B cell (primary cell): Measurements from ENCODE around the gene XPO6. TPM values are rescaled to one million over a fixed set of nuclear protein-coding genes. Genes with fewer than 3 reads are reported as not detected.

Experiments
- ATAC-seq: fragments of 200-7000 bp; cut with Tn5 transposase; one replicate; pipeline ENCODE4 v1.10.0; 2021; ENCODE audit warnings: low read depth, mild to moderate bottlenecking, moderate number of reproducible peaks, moderate library complexity
- CTCF ChIA-PET: fragments of 350-600 bp; sonication (Branson Sonifier 250); formaldehyde crosslinking; loops from one replicate; lab custom pipeline; 2021; ENCODE audit warnings: antibody characterized with exemption, inconsistent platforms; lab: Charles Lee
- POLR2A ChIA-PET: fragments of 350-600 bp; sonication (Branson Sonifier 250); formaldehyde crosslinking; loops from one replicate; lab custom pipeline; 2021; ENCODE audit warnings: antibody characterized with exemption; lab: Charles Lee
- DNase-seq: peaks from one replicate; pipeline ENCODE4 v3.0.0; 2013
- H2AFZ ChIP-seq: 2 replicates; pipeline ENCODE4 v1.6.1; 2012; ENCODE audit warnings: mild to moderate bottlenecking, low read depth, low read length; ENCODE audit not compliant: insufficient read depth, poor library complexity, severe bottlenecking
- H3K27ac ChIP-seq, 2 donors: 1 replicate in 1 of 2; 2 replicates in 1 of 2; pipeline ENCODE4 v1.5.1; 2012 to 2013; ENCODE audit warnings: low read length in 2 of 2, mild to moderate bottlenecking in 2 of 2, moderate library complexity in 1 of 2
- H3K27me3 ChIP-seq, 4 experiments: fragments of 200-600 bp in 1 of 4; sonication (generic) in 1 of 4; replicated peaks in 1 of 4; 1 replicate in 2 of 4; 2 replicates in 2 of 4; pipeline versions ENCODE4 v1.6.1 to v1.7.0; 2013 to 2016; ENCODE audit warnings: low read length in 3 of 4, mild to moderate bottlenecking in 2 of 4, mixed read lengths in 1 of 4, moderate library complexity in 1 of 4; ENCODE audit not compliant: insufficient read depth in 4 of 4, control insufficient read depth in 3 of 4; ENCODE audit errors: control extremely low read depth in 1 of 4
- H3K36me3 ChIP-seq, 2 experiments: replicated peaks in 1 of 2; 1 replicate in 1 of 2; 2 replicates in 1 of 2; pipeline versions ENCODE4 v1.6.1 to v1.7.1; 2013; ENCODE audit warnings: low read length in 1 of 2; ENCODE audit not compliant: insufficient read depth in 2 of 2, control insufficient read depth in 1 of 2; ENCODE audit errors: control extremely low read depth in 1 of 2, extremely low read depth in 1 of 2
- H3K4me1 ChIP-seq, 2 donors: fragments of 200-600 bp in 1 of 2; sonication (generic) in 1 of 2; 1 replicate in 1 of 2; 2 replicates in 1 of 2; pipeline versions ENCODE4 v1.5.1 to v1.6.1; 2013 to 2017; ENCODE audit warnings: low read length in 2 of 2; ENCODE audit not compliant: control insufficient read depth in 2 of 2, insufficient read depth in 2 of 2
- H3K4me2 ChIP-seq: replicated peaks from 2 replicates; pipeline ENCODE3; 2012; ENCODE audit warnings: mild to moderate bottlenecking, low read depth, low read length; ENCODE audit not compliant: poor library complexity, severe bottlenecking
- H3K4me3 ChIP-seq, 5 experiments: fragments of 200-600 bp in 1 of 5; sonication (generic) in 1 of 5; 1 replicate in 3 of 5; 2 replicates in 2 of 5; pipeline versions ENCODE4 v1.5.1 to v1.7.0; 2011 to 2016; ENCODE audit warnings: low read length in 4 of 5, mild to moderate bottlenecking in 4 of 5, low read depth in 2 of 5, control low read depth in 1 of 5, moderate library complexity in 1 of 5; ENCODE audit not compliant: insufficient read depth in 1 of 5; ENCODE audit errors: control extremely low read depth in 1 of 5, extremely low read depth in 1 of 5
- H3K79me2 ChIP-seq: fragments of 200-600 bp; sonication (generic); one replicate; pipeline ENCODE4 v1.6.0; 2016; ENCODE audit warnings: low read length; ENCODE audit not compliant: control insufficient read depth, insufficient read depth
- H3K9ac ChIP-seq: fragments of 200-600 bp; sonication (generic); 2 replicates; pipeline ENCODE4 v1.6.1; 2017; ENCODE audit warnings: mild to moderate bottlenecking, low read length, moderate library complexity
- H3K9me3 ChIP-seq, 3 donors: one replicate each; pipeline versions ENCODE4 v1.6.1 to v1.7.1; 2013; ENCODE audit warnings: low read length in 2 of 3; ENCODE audit not compliant: control insufficient read depth in 2 of 3, insufficient read depth in 1 of 3; ENCODE audit errors: control extremely low read depth in 1 of 3
- H4K20me1 ChIP-seq: 2 replicates; pipeline ENCODE4 v1.6.0; 2012; ENCODE audit warnings: mild to moderate bottlenecking, low read length; ENCODE audit not compliant: insufficient read depth, control insufficient read depth, poor library complexity, severe bottlenecking
- H3K27ac Mint-ChIP-seq: one replicate; pipeline ENCODE4 v1.8.0; 2021; ENCODE audit warnings: mixed read lengths
- H3K27me3 Mint-ChIP-seq: one replicate; pipeline ENCODE4 v1.8.0; 2021; ENCODE audit warnings: mixed read lengths
- H3K4me1 Mint-ChIP-seq: one replicate; pipeline ENCODE4 v1.8.0; 2021; ENCODE audit warnings: mixed read lengths
- H3K4me3 Mint-ChIP-seq: one replicate; pipeline ENCODE4 v1.8.0; 2021; ENCODE audit warnings: mixed read lengths
- H3K9me3 Mint-ChIP-seq: one replicate; pipeline ENCODE4 v1.8.0; 2022; ENCODE audit warnings: mixed read lengths; ENCODE audit not compliant: insufficient read depth
- CTCF ChIP-seq: fragments of 200-600 bp; IDR thresholded peaks from one replicate; pipeline ENCODE4 v1.8.0; 2022; ENCODE audit warnings: antibody characterized with exemption, mild to moderate bottlenecking
- EZH2 ChIP-seq: IDR thresholded peaks from 2 replicates; pipeline ENCODE4 v1.6.1; 2012; ENCODE audit warnings: borderline replicate concordance, low read depth, mild to moderate bottlenecking, moderate library complexity, low read length; ENCODE audit not compliant: insufficient read depth, poor library complexity, severe bottlenecking
- WGBS: methylation state at CpG from one replicate; pipeline ENCODE4 v1.1.5; 2013; ENCODE audit warnings: missing lambda C conversion rate; ENCODE audit not compliant: insufficient coverage; 5-methylcytosine and 5-hydroxymethylcytosine counted together
- intact Hi-C: fragments of 100-400 bp; cut with micrococcal nuclease; formaldehyde crosslinking; loops from one replicate; pipeline ENCODE4 v1.10.0; 2022
- polyA plus RNA-seq: library from polyadenylated mRNA; depleted of rRNA; stranded (reverse); fragments of >200 nt; gene quantifications from 2 replicates; pipeline ENCODE4 v1.2.3, GENCODE V29; 2012
- total RNA-seq, 2 donors: library from RNA; stranded (reverse); fragments of 120-200 nt in 1 of 2; gene quantifications; 1 replicate in 1 of 2; 2 replicates in 1 of 2; pipeline versions ENCODE4 v1.2.3 to v1.2.4, GENCODE V29; 2013 to 2022

XPO6 gene
- total and polyA plus RNA-seq, 2 donors (not counting 1 experiment from before 2014, with no cell fraction given) = 259 to 303 TPM

- ChIA-PET POLR2A (no interaction called here), CTCF (no interaction called here)
- no peak overlapping the region for H3K4me3 Mint-ChIP-seq
- Histone ChIP-seq H4K20me1 (no peaks in the 10 kb centered on the region), H3K9ac (no peak overlapping the region), H3K4me2 (no peak overlapping the region), H3K4me3 (no peak overlapping the region), H2AFZ (no peak overlapping the region), H3K79me2 (no peaks in the 10 kb centered on the region), H3K27me3 (no peaks in the 10 kb centered on the region), H3K9me3 (peaks cover 0 to 14% (median 0%) of the 10 kb centered on the region in 3 donors), H3K4me1 (no peaks in the 10 kb centered on the region), H3K36me3 (no peaks in the 10 kb centered on the region), H3K27ac (no peak overlapping the region)
- H3K4me1 Mint-ChIP-seq = no peaks in the 10 kb centered on the region
- intact Hi-C loops = no loop called here
- DNase-seq = no peak
- no peaks in the 10 kb centered on the region for H3K27me3 Mint-ChIP-seq
- TF ChIP-seq CTCF (no peak), EZH2 (no peak)
- ATAC-seq = no peak
- no peaks in the 10 kb centered on the region for H3K9me3 Mint-ChIP-seq
- 88% methylated on average over 6 of the region's 6 CpGs for WGBS
- H3K27ac Mint-ChIP-seq = no peak overlapping the region
These were observed 30.2 kb upstream of the XPO6 start for GRCh38 chr16:28241924-28242323.

- Mint-ChIP-seq H3K4me1 (no peaks in the 10 kb centered on the region), H3K9me3 (no peaks in the 10 kb centered on the region), H3K27ac (no peak overlapping the region), H3K27me3 (peaks cover 6% of the 10 kb centered on the region), H3K4me3 (no peak overlapping the region)
- Histone ChIP-seq H4K20me1 (no peaks in the 10 kb centered on the region), H3K79me2 (no peaks in the 10 kb centered on the region), H3K27ac (no peak overlapping the region), H2AFZ (no peak overlapping the region), H3K27me3 (no peaks in the 10 kb centered on the region), H3K36me3 (no peaks in the 10 kb centered on the region), H3K9me3 (peaks cover 0 to 16% (median 0%) of the 10 kb centered on the region in 3 donors), H3K4me2 (no peak overlapping the region), H3K4me3 (no peak overlapping the region), H3K4me1 (no peaks in the 10 kb centered on the region), H3K9ac (no peak overlapping the region)
- TF ChIP-seq EZH2 = no peak
- TF ChIP-seq CTCF = no peak
- CTCF ChIA-PET = no interaction called here
- intact Hi-C loops = no loop called here
- WGBS = no CpG with 5 or more reads among the region's 3 CpGs
- no peak for DNase-seq
- no peak for ATAC-seq
- POLR2A ChIA-PET = no interaction called here
These were observed 26.1 kb upstream of the XPO6 start for GRCh38 chr16:28237754-28238357.
